ENCODE measurements around the gene PRKCQ.

GRCh38 chr10:6567884-6568283, 12.2 kb downstream of the PRKCQ start:
- TF ChIP-seq CTCF (IDR thresholded peaks at IDR 0.05; ENCODE audit: low read length) (no peak), EZH2 (optimal IDR thresholded peaks at IDR 0.05; ENCODE audit: low read depth, low read length) (no peak), EZH2phosphoT487 (IDR thresholded peaks at IDR 0.05; ENCODE audit: low read length) (no peak)

Data from MM.1S (cell line).